ENCODE results near the gene LRP1B.

DNA sequence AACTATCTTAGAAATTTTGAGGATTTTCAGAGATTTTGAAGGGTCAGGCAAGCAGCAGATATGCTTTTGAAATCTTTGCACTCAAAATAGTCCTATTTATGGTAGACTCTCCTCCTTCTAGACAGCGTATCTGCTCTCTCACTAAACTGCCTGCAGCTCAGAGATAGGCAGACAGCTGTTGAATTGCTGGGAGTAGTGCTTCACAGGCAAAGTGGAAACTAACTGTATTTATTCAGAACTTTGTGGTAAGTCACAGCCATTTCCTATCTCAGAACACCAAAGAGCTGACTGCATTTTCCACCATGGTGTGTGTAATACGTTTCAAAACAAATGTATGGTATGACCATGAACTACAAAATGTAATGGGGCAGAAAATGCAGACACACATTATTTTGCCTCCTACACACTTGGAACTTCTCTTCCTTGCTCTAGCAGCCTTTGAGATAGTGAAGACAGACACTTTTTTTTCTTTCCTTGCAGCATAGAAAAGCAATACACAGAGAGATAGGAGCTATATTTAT is 352.4 kb downstream of the LRP1B start:
- TF ChIP-seq, protein P1, sequence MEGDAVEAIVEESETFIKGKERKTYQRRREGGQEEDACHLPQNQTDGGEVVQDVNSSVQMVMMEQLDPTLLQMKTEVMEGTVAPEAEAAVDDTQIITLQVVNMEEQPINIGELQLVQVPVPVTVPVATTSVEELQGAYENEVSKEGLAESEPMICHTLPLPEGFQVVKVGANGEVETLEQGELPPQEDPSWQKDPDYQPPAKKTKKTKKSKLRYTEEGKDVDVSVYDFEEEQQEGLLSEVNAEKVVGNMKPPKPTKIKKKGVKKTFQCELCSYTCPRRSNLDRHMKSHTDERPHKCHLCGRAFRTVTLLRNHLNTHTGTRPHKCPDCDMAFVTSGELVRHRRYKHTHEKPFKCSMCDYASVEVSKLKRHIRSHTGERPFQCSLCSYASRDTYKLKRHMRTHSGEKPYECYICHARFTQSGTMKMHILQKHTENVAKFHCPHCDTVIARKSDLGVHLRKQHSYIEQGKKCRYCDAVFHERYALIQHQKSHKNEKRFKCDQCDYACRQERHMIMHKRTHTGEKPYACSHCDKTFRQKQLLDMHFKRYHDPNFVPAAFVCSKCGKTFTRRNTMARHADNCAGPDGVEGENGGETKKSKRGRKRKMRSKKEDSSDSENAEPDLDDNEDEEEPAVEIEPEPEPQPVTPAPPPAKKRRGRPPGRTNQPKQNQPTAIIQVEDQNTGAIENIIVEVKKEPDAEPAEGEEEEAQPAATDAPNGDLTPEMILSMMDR (IDR thresholded peaks at IDR 0.05; ENCODE audit: low read length): no peak
- TF ChIP-seq EZH2 (optimal IDR thresholded peaks at IDR 0.05; ENCODE audit: low read depth, low read length): no peak
